KOPT-K1 (cell line): Measurements from ENCODE around the gene DALRD3.
A peak's percentile ranks its signal among the peaks of the same experiment; 100 is the strongest.

Source experiments
- H3K27ac ChIP-seq: fragments of 200-600 bp; sonication (generic); 2 replicates; pipeline ENCODE4 v1.5.1; 2016; ENCODE audit warnings: antibody characterized with exemption, mild to moderate bottlenecking, low read depth, low read length; ENCODE audit not compliant: poor library complexity, severe bottlenecking
- H3K36me3 ChIP-seq: fragments of 200-600 bp; sonication (generic); 2 replicates; pipeline ENCODE4 v1.5.1; 2017; ENCODE audit warnings: antibody characterized with exemption, mild to moderate bottlenecking, low read length, moderate library complexity; ENCODE audit not compliant: insufficient read depth
- H3K9me3 ChIP-seq: fragments of 200-600 bp; sonication (generic); 2 replicates; pipeline ENCODE4 v1.5.1; 2017; ENCODE audit warnings: antibody characterized with exemption, low read length, mild to moderate bottlenecking; ENCODE audit not compliant: insufficient read depth, poor library complexity, severe bottlenecking

The DALRD3 gene

GRCh38 chr3:48999085-48999858 is 19.1 kb downstream of the DALRD3 start:
- H3K27ac ChIP-seq = no peak overlapping the region
- no peaks in the 10 kb centered on the region for H3K36me3 ChIP-seq
- no peaks in the 10 kb centered on the region for H3K9me3 ChIP-seq

DNA sequence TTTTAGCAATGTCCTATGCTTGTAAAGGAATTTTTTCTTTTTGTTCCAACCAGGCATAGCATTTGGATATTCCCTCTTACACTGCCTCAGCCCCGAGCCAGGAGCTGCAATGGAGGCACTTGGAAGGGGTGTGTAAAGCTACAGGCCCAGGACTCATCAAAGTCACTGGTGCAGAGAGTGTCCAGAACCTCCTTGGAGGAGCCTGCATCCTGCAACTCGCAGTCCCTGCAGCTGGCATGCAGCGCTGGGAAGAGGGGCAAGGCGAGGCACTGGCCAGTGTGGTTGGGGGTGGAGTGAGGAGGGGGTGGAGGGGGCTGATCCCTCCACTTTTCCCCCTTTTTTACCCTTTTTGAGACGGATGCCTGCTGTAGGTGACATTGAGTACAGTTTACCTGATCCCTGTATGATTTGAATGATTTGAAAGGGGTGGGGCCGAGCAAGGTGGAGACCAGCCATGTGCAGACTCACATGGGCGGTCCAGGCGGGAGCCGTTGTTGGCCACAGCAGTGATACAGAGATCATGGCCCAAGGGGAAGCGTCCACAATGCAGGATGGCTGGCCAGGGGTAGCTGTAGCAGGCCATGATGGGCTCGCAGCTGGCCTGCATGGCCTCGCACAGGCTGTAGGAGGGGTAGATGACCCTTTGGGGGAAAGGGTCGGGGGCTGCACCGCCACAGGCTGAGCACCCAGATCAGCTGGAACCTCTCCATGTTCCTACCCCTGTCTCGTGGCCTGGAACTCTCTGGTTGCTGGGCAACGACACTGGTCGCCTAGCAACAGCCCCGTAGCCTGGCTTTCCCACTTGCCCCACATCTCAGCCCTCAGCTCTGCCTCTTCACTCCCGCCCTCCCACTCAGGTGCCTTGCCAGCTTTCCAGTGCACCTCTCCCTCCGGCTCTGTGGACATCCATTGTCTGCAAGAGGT is 20.4 kb downstream of the DALRD3 start:
- Histone ChIP-seq H3K9me3 (no peaks in the 10 kb centered on the region), H3K27ac (no peak overlapping the region), H3K36me3 (no peaks in the 10 kb centered on the region)

DNA sequence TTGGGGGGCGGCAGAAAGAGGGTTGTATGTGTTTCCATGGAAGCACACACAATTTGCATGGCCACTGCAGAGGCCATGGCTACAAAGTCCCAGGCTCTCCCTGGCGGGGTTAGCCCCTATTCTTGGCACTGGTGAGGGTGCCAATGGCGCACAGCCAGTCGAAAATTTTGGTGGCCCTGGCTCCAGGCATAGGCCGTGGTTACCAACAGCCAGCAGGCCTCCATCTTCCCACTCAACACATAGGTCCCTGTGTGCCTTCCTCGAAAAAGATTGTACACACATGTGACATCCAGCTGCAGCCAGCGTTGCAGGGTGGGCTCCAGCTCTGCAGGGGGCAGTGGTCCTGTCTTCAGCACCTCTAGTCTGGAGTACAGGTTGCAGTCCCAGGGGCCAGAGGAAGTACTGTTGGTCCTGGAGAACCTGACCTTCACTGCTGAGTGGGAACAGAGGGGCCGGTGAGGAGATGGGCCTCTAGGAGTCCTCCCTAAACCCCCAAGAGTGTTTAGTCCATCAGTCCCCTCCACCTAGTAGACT is 21.2 kb downstream of the DALRD3 start:
- H3K27ac ChIP-seq = no peak overlapping the region
- no peaks in the 10 kb centered on the region for H3K9me3 ChIP-seq
- no peaks in the 10 kb centered on the region for H3K36me3 ChIP-seq

- Histone ChIP-seq H3K36me3 (no peaks in the 10 kb centered on the region), H3K9me3 (no peaks in the 10 kb centered on the region), H3K27ac (no peak overlapping the region)
Observed at GRCh38 chr3:48996640-48997039, 21.7 kb downstream of the DALRD3 start.

- H3K36me3 ChIP-seq = no peaks in the 10 kb centered on the region
- H3K9me3 ChIP-seq = no peaks in the 10 kb centered on the region
Observed at GRCh38 chr3:48993834-48994233, 24.5 kb downstream of the DALRD3 start.

GRCh38 chr3:48991851-48992545 is 26.4 kb downstream of the DALRD3 start:
- H3K9me3 ChIP-seq = no peaks in the 10 kb centered on the region
- H3K36me3 ChIP-seq = no peaks in the 10 kb centered on the region
- no peak overlapping the region for H3K27ac ChIP-seq

More at GRCh38 chr3:48993834-48994233, 24.5 kb downstream of the DALRD3 start:
- H3K27ac ChIP-seq = no peak overlapping the region

DNA sequence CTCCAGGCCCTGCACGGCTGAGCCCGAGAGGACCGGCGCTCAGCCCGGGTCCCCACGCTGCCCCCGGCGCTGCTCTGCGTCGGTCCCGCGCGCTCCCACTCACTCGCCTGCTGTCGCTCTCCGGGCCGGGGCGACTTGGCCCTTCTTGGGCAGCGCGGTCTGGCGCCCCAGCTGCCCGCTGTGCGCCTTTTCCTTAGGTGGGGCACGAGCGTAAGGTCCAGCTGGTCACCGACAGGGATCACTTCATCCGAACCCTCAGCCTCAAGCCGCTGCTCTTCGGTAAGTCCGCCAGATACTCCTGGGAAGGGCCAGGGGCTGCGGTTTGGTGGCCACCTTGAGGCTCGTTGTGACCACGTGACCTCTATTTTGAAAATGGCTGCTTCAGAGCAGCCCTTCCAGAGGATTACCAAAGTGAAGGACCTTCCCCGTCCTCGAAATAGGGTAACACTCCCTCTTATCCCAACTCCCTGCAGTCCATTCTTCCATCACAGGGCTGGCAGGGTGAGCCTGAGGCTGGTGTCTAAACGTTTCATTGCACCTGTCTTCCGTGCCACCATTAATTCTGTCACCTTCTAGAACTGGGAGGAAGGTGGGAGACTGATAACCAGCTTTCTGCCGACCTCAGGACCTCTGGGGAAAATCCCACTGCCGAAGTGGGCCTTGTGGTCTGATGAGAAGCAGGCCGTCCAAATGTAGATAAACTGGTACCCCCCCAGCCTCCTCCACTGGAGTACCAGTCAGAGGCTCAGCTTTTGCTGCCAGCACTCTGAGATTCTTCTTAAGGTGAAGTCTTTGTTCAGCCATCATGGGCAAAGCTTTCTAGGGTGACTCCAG is 27.5 kb downstream of the DALRD3 start:
- Histone ChIP-seq H3K36me3 (peaks cover 11% of the 10 kb centered on the region), H3K9me3 (no peaks in the 10 kb centered on the region), H3K27ac (no peak overlapping the region)

DNA sequence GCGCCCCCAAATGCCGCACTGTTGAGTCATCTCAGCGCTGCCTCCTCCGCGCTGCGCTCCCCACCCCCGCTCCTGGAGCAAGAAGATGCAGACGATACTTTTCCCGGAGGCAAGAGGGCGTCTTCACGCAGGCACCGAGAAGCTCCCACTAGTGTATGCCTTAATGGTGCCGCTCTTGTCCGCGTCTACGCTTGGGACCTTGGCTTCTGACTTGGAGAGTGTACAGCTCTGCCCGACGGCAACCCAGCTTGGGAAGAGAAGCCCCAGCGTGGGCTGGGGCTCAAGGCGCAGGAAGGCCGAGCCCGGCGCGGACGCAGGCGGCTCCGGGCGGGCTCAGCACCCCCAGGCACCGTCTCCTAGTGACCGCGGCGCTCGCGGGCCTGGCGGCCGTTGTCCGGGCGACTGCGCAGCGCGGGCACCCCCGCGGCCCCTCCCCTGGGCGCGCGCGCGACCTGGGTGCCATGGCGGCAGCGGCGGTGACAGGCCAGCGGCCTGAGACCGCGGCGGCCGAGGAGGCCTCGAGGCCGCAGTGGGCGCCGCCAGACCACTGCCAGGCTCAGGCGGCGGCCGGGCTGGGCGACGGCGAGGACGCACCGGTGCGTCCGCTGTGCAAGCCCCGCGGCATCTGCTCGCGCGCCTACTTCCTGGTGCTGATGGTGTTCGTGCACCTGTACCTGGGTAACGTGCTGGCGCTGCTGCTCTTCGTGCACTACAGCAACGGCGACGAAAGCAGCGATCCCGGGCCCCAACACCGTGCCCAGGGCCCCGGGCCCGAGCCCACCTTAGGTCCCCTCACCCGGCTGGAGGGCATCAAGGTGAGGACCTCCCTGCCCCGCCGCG is 28.4 kb downstream of the DALRD3 start, which contains the start of gene P4HTM:
TSS of gene P4HTM (plus strand) at position 446 of the 840 bp plus-strand sequence. CDS start at position 462, 16 bp downstream.
- H3K27ac ChIP-seq = peak within 1 kb of the TSS; percentile 35
- no peaks in the 10 kb centered on the region for H3K9me3 ChIP-seq

DNA sequence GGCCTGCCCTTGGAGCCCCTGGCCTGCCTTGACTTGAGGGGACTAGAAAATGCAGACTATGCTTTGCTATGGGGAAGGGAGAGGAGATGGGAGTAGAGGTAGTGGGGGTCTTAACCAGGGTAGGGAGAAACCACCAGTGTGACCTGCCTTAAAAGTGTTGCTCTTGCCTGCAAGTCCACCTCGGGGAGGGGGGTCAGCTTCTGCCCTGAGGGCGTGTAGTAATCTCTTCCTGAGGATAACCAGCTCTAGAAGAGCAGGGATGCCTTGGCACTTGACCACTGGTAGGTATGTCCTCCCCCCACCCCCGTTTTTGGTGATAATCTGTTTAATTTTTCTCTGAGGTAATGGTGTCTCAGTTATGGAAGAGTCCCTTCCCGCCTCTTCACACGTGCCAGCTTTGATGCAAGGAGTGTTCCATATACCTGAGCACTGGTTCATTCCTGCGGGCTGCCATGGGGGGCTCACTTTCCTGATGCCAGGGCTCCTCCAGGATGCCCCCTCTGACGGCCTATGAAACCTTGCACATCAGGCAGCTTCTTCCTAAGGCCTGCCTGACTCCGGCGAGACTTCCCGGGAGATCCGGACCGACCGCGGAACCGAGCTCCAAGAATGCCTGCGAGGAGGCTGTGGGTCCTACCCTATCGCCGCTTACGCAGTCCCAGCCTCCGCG is 29.1 kb downstream of the DALRD3 start:
- Histone ChIP-seq H3K27ac (peak overlapping the region; percentile 35), H3K36me3 (peaks cover 26% of the 10 kb centered on the region), H3K9me3 (no peaks in the 10 kb centered on the region)

More for the DNA sequence above, 28.4 kb downstream of the DALRD3 start, which contains the start of gene P4HTM:
- H3K36me3 ChIP-seq = peaks cover 19% of the 10 kb centered on the region

DNA sequence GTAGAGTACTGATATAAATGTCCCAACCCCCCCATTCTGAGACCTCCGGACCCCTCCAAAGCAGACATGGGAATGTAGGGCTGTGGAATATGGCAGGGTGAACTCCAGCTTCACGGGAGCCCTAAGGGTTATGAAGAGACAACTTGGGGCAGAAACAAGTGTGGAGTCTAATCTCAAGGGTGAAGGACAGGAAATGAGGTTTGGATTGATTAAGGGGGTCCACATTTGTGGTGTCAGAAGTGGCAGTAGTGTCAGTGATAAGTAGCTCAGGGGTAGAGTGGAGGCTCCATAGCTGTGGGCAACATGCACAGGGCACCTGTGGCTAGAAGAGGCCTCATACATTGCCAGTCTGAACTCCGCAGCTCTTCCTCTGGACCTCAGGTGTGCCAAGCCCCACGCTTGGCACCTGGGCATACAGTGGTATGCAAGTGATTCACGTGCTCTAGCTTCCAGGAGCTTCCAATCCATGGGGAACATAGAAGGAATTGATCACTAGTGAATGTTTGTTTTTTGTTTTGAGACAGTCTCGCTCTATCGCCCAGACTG is 32.5 kb downstream of the DALRD3 start:
- Histone ChIP-seq H3K27ac (no peak overlapping the region), H3K36me3 (peaks cover 60% of the 10 kb centered on the region), H3K9me3 (no peaks in the 10 kb centered on the region)

DNA sequence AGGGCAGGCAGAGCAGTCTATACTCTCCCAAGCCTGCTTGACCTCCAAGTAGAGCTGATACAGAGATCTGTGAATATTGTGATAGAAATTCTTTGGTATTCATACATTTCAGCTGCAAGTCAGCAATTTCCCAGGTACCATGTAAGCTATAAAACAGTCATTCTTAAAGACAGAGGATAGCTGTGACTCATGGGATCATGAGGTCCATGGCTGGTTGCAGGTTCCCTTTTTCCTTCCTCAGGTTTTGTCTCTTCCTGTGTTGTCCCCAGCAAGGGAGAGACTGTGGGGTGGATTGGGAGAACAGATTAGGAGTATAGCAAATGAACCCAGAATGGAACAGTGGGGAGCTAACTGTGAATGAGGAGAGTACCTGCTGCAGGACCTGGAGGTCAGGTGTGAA is 33.7 kb downstream of the DALRD3 start:
- peaks cover 72% of the 10 kb centered on the region for H3K36me3 ChIP-seq

DNA sequence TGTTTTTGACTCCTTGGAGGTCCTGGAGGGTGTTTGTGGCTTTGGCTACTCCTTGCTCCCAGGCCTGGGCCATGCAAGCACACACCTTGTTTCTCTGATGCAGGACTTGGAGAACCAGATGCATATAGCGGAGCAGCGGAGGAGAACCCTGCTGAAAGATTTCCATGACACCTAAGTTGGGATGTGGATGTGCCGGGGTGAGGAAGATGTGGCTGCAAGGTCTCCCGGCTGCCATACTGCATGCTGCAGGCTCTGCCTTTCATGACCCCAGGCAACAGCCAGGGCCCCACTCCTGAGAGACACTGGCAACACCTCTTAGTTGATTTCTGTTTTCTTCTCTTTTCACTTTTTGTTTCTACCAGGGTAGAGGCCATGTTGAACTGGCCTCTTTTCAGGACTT is 35.3 kb downstream of the DALRD3 start:
- H3K27ac ChIP-seq = no peak overlapping the region
- H3K36me3 ChIP-seq = peaks cover 88% of the 10 kb centered on the region
- no peaks in the 10 kb centered on the region for H3K9me3 ChIP-seq

More for the DNA sequence above, 33.7 kb downstream of the DALRD3 start:
- Histone ChIP-seq H3K27ac (no peak overlapping the region), H3K9me3 (no peaks in the 10 kb centered on the region)

GRCh38 chr3:48982686-48983085 is 35.7 kb downstream of the DALRD3 start:
- H3K36me3 ChIP-seq = peaks cover 92% of the 10 kb centered on the region

More at GRCh38 chr3:48982686-48983085, 35.7 kb downstream of the DALRD3 start:
- Histone ChIP-seq H3K27ac (no peak overlapping the region), H3K9me3 (no peaks in the 10 kb centered on the region)
